ENCODE results near the gene RAPGEF6.

Gene RAPGEF6

DNA sequence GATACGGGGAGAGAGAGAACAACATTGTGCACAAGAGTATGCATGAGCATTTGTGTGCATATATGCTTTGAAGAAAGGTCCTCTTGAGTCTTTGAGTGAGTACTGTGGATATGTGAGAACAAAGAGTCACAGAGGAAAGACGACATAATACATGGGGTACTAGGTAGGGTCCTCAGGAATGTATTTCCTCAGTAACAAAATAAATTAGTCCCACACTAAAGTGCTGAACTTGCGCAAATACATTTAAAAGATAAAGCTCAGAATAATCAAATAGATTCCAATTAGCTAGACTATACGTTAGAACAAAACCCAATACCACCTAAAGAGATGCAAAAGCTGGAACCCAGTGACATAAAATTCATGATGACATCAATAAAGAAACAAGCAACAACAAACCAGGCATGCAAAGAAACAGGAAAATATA lies 70.8 kb downstream of the RAPGEF6 start:
- FAIRE-seq (no peak), DNase-seq (ENCODE audit: insufficient read length, low spot score) (no peak)
- TF ChIP-seq SPI1 (IDR thresholded peaks at IDR 0.05; ENCODE audit: low read depth, low read length) (no peak), PAX5 (IDR thresholded peaks at IDR 0.05; ENCODE audit: insufficient read depth, low read length, severe bottlenecking) (no peak), POLR2AphosphoS5 (IDR thresholded peaks at IDR 0.05; ENCODE audit: low read depth, low read length) (no peak), POLR2A (IDR thresholded peaks at IDR 0.05; ENCODE audit: low read depth, low read length) (no peak), POU2F2 (IDR thresholded peaks at IDR 0.05; ENCODE audit: low read depth, low read length) (no peak), TAF1 (IDR thresholded peaks at IDR 0.05; ENCODE audit: low read depth, low read length) (no peak)

DNA sequence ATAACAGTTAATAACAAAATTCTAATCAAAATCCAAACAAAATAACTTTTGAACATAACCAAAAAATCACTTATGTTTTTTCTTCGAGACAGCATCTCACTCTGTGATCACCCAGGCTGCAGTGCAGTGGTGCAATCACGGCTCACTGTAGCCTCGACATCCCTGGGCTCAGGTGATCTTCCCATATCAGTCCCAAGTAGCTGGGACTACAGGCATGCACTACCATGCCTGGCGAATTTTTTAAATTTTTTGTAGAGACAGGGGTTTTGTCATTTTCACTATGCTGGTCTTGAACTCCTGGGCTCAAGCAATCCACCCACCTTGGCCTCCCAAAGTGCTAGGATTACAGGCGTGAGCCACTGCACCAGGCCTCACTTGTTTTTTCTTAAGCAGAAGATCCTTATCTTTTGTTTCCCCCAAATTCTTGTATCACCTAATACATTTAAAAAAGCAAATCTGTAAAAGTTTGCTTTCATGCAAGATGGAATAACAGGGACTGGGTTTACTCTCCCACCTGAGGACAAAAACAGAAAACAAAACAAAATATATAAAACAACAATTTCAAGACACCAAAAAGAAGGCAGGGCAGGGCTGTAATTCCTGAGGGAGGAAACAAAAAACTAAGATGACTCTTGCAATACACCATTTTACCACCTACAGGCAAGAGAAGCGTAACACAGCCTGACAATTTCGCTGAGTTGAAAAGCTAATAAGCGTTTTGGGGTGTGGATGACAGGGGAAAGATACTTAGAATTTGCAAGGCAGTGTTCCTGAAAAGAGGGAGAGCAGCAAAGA lies 71.4 kb downstream of the RAPGEF6 start:
- FAIRE-seq (no peak), DNase-seq (ENCODE audit: insufficient read length, low spot score) (no peak)
- no peak for TF ChIP-seq POU2F2 (IDR thresholded peaks at IDR 0.05; ENCODE audit: low read depth, low read length)
- TF ChIP-seq POLR2AphosphoS5 (IDR thresholded peaks at IDR 0.05; ENCODE audit: low read depth, low read length) = no peak
- TF ChIP-seq SPI1 (IDR thresholded peaks at IDR 0.05; ENCODE audit: low read depth, low read length) = no peak
- no peak for TF ChIP-seq TAF1 (IDR thresholded peaks at IDR 0.05; ENCODE audit: low read depth, low read length)
- no peak for TF ChIP-seq POLR2A (IDR thresholded peaks at IDR 0.05; ENCODE audit: low read depth, low read length)
- TF ChIP-seq PAX5 (IDR thresholded peaks at IDR 0.05; ENCODE audit: insufficient read depth, low read length, severe bottlenecking) = no peak

DNA sequence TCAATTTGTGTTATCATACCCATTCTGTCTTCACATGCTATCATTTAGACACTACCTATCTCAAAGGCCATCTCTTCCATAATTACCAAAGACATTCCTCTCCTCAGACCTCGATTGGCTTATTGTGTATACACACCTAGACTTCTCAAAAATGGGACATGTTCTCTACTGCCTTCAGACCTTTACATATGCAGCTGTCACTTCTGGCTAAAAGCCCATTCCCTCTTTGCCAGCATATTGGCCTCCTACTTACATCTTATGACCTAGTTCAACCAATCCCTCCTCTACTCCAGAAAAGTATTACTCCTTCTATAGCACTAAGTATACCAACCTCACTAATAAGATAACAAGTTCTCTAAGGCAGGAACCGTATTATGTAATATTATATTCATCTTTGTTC lies 84.4 kb downstream of the RAPGEF6 start:
- no peak for DNase-seq (ENCODE audit: insufficient read length, low spot score)

DNA sequence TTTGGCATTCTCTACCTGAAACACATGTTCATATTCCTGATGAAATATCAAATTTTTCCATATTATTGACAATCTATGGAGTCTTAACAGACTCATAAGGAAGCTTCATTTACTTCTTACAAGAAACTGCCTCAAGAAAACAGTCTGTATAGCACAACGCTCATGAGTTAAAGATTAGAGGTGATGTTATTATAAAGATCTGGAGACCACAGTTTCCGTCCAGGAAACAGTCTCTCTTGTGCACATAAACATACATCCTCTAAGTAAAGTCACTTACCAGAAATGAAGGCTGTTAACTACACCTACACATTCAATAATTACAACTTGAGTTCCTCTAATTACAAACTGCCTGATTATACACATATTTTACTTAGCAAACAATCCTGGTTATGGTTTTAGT lies 86.9 kb downstream of the RAPGEF6 start:
- FAIRE-seq = no peak
- DNase-seq (ENCODE audit: insufficient read length, low spot score) = no peak
- no peak for TF ChIP-seq POLR2A (IDR thresholded peaks at IDR 0.05; ENCODE audit: low read depth, low read length)
- TF ChIP-seq POU2F2 (IDR thresholded peaks at IDR 0.05; ENCODE audit: low read depth, low read length) = no peak
- no peak for TF ChIP-seq PAX5 (IDR thresholded peaks at IDR 0.05; ENCODE audit: insufficient read depth, low read length, severe bottlenecking)
- no peak for TF ChIP-seq POLR2AphosphoS5 (IDR thresholded peaks at IDR 0.05; ENCODE audit: low read depth, low read length)
- TF ChIP-seq SPI1 (IDR thresholded peaks at IDR 0.05; ENCODE audit: low read depth, low read length) = no peak
- no peak for TF ChIP-seq TAF1 (IDR thresholded peaks at IDR 0.05; ENCODE audit: low read depth, low read length)

More for the DNA sequence above, 84.4 kb downstream of the RAPGEF6 start:
- peak; percentile 66 for FAIRE-seq
- TF ChIP-seq TAF1 (IDR thresholded peaks at IDR 0.05; ENCODE audit: low read depth, low read length) (no peak), POU2F2 (IDR thresholded peaks at IDR 0.05; ENCODE audit: low read depth, low read length) (no peak), POLR2AphosphoS5 (IDR thresholded peaks at IDR 0.05; ENCODE audit: low read depth, low read length) (no peak)

DNA sequence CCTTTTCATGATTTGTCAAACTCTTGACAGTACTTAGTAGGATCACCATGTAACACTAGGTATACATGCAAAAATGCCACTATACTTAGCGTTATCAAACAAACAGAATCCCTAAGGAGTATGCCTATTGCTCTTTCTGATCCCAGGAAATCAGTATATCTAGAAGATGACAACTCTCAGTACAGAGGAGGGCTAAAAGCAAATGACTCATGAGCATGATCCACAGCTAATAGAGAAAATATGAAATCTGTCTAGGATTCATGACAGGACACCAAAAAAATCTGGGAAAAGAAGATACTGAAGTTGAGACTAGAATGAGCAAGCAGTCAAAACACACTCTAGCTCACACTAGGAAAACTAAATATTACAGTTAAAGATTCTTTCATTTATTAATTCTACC lies 89.2 kb downstream of the RAPGEF6 start:
- no peak for DNase-seq (ENCODE audit: insufficient read length, low spot score)
- FAIRE-seq = no peak
- TF ChIP-seq POLR2AphosphoS5 (IDR thresholded peaks at IDR 0.05; ENCODE audit: low read depth, low read length) (no peak), TAF1 (IDR thresholded peaks at IDR 0.05; ENCODE audit: low read depth, low read length) (no peak), SPI1 (IDR thresholded peaks at IDR 0.05; ENCODE audit: low read depth, low read length) (no peak), POLR2A (IDR thresholded peaks at IDR 0.05; ENCODE audit: low read depth, low read length) (no peak)

DNA sequence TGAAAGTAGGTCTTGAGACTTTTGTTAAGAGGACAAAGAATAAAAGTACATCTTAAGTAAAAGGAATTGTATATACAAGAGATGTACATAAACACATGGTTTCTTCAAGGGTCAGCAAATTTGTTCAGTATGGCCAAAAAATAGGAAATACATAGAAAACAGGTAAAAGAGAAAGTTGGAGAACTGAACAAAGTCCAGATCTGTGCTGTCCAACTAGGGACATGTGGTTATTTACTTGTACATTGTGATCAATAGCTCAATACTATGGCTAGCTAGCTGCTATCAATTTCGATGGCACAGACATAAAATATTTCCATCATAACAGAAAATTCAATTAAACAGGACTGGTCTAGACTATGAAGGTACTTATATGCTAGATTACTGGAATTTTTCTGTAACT lies 92.3 kb downstream of the RAPGEF6 start:
- no peak for DNase-seq (ENCODE audit: insufficient read length, low spot score)
- no peak for FAIRE-seq
- TF ChIP-seq TAF1 (IDR thresholded peaks at IDR 0.05; ENCODE audit: low read depth, low read length) = no peak
- no peak for TF ChIP-seq POLR2AphosphoS5 (IDR thresholded peaks at IDR 0.05; ENCODE audit: low read depth, low read length)
- TF ChIP-seq POU2F2 (IDR thresholded peaks at IDR 0.05; ENCODE audit: low read depth, low read length) = no peak
- no peak for TF ChIP-seq POLR2A (IDR thresholded peaks at IDR 0.05; ENCODE audit: low read depth, low read length)
- no peak for TF ChIP-seq SPI1 (IDR thresholded peaks at IDR 0.05; ENCODE audit: low read depth, low read length)
- TF ChIP-seq PAX5 (IDR thresholded peaks at IDR 0.05; ENCODE audit: insufficient read depth, low read length, severe bottlenecking) = no peak

DNA sequence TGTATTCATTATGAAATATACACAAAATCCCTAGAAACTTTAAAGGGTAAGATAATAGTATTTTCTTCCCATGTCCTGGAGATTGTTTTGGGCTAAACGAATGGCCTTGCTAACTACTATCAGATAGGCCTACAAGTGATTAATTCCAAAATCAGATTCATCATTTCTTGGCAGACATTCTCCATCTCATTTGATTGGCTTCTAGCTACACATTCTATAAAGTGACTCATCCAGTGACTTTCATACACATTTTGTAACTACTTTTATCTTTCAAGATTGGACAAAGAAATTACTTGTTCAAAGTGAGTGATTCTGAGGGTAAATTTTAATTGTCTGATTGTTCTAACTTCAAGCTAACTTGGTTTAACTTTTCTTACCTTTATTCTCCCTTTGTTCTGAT lies 93.3 kb downstream of the RAPGEF6 start:
- FAIRE-seq (no peak), DNase-seq (ENCODE audit: insufficient read length, low spot score) (no peak)
- TF ChIP-seq PAX5 (IDR thresholded peaks at IDR 0.05; ENCODE audit: insufficient read depth, low read length, severe bottlenecking) = no peak
- no peak for TF ChIP-seq POLR2A (IDR thresholded peaks at IDR 0.05; ENCODE audit: low read depth, low read length)
- TF ChIP-seq POLR2AphosphoS5 (IDR thresholded peaks at IDR 0.05; ENCODE audit: low read depth, low read length) = no peak
- TF ChIP-seq SPI1 (IDR thresholded peaks at IDR 0.05; ENCODE audit: low read depth, low read length) = no peak
- no peak for TF ChIP-seq TAF1 (IDR thresholded peaks at IDR 0.05; ENCODE audit: low read depth, low read length)
- no peak for TF ChIP-seq POU2F2 (IDR thresholded peaks at IDR 0.05; ENCODE audit: low read depth, low read length)

DNA sequence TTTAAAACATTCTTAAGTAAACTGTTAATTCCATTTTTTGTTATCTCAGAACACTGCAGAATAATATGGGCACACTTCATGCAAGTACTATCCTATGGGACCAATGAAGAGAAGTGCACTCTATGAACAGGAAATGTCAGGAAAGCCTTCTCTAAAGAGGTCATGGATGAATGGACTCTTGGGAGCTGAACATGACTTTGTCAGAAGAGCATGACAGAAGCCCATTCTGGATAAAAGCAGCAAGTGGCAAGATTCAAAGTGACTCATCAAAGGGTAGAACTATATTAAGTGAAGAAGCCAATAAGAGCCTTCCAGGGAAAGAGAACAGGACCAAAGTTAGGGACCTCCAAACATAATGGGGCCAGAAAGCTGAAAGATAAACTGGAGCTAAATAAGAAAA lies 94.0 kb downstream of the RAPGEF6 start:
- FAIRE-seq (no peak), DNase-seq (ENCODE audit: insufficient read length, low spot score) (no peak)
- TF ChIP-seq POU2F2 (IDR thresholded peaks at IDR 0.05; ENCODE audit: low read depth, low read length) (no peak), SPI1 (IDR thresholded peaks at IDR 0.05; ENCODE audit: low read depth, low read length) (no peak), POLR2A (IDR thresholded peaks at IDR 0.05; ENCODE audit: low read depth, low read length) (no peak), PAX5 (IDR thresholded peaks at IDR 0.05; ENCODE audit: insufficient read depth, low read length, severe bottlenecking) (no peak), TAF1 (IDR thresholded peaks at IDR 0.05; ENCODE audit: low read depth, low read length) (no peak), POLR2AphosphoS5 (IDR thresholded peaks at IDR 0.05; ENCODE audit: low read depth, low read length) (no peak)

DNA sequence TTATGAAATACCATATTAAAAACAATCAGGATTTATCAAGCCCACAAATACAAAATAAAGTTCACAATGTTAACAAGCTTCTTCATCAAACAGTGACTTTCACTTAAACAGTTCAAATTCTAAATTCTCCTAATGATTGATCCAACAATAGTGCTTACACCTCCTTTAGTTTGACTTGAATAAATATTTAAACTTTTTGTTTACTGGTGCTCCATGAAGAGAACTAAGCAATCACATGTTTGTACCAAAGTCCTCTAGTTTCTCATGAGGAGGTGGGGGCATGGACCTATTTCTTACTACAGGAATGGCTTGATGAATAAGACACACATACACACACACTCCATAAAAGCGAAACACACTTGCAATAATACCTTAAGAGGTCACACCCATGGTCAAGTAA lies 95.8 kb downstream of the RAPGEF6 start:
- DNase-seq (ENCODE audit: insufficient read length, low spot score) (no peak), FAIRE-seq (no peak)
- TF ChIP-seq POLR2A (IDR thresholded peaks at IDR 0.05; ENCODE audit: low read depth, low read length) (no peak), TAF1 (IDR thresholded peaks at IDR 0.05; ENCODE audit: low read depth, low read length) (no peak), POLR2AphosphoS5 (IDR thresholded peaks at IDR 0.05; ENCODE audit: low read depth, low read length) (no peak), POU2F2 (IDR thresholded peaks at IDR 0.05; ENCODE audit: low read depth, low read length) (no peak)

DNA sequence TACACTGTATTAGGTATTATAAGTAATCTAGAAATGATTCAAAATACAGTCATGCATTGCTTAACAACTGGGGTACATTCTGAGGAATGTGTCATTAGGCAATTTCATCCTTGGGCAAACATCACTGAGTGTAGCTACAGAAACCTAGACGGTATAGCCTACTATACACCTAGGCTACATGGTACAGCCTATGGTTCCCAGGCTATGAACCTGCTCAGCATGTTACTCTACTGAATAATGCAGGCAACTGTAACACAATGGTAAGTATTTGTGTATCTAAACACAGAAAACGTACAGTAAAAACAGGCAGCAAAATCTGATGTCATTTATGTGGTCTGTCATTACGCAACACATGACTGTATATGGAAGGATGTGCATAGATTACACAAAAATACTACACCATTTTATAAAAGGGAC lies 96.8 kb downstream of the RAPGEF6 start:
- FAIRE-seq = peak; percentile 16
- DNase-seq (ENCODE audit: insufficient read length, low spot score) = no peak
- TF ChIP-seq PAX5 (IDR thresholded peaks at IDR 0.05; ENCODE audit: insufficient read depth, low read length, severe bottlenecking) = no peak
- no peak for TF ChIP-seq POU2F2 (IDR thresholded peaks at IDR 0.05; ENCODE audit: low read depth, low read length)
- no peak for TF ChIP-seq SPI1 (IDR thresholded peaks at IDR 0.05; ENCODE audit: low read depth, low read length)
- TF ChIP-seq TAF1 (IDR thresholded peaks at IDR 0.05; ENCODE audit: low read depth, low read length) = no peak
- TF ChIP-seq POLR2AphosphoS5 (IDR thresholded peaks at IDR 0.05; ENCODE audit: low read depth, low read length) = no peak
- TF ChIP-seq POLR2A (IDR thresholded peaks at IDR 0.05; ENCODE audit: low read depth, low read length) = no peak
